Stimulated activated CD8-positive, alpha-beta memory T cell treated with anti-CD3 and anti-CD28 coated beads, Interleukin-7, amount 100 ng/mL, for 1 hour (primary cell): Measurements from ENCODE around the gene KLF11.
"Not testable (repeated sequence)": the region's sequence is repeated elsewhere in the genome, so short reads cannot be mapped to it uniquely, and the experiment has no call there.

Experiments used
- DNase-seq, 2 donors: peaks; one replicate each; pipeline ENCODE4 v3.0.0-alpha.2; 2020; ENCODE audit warnings: low read depth in 2 of 2

The KLF11 gene

DNA sequence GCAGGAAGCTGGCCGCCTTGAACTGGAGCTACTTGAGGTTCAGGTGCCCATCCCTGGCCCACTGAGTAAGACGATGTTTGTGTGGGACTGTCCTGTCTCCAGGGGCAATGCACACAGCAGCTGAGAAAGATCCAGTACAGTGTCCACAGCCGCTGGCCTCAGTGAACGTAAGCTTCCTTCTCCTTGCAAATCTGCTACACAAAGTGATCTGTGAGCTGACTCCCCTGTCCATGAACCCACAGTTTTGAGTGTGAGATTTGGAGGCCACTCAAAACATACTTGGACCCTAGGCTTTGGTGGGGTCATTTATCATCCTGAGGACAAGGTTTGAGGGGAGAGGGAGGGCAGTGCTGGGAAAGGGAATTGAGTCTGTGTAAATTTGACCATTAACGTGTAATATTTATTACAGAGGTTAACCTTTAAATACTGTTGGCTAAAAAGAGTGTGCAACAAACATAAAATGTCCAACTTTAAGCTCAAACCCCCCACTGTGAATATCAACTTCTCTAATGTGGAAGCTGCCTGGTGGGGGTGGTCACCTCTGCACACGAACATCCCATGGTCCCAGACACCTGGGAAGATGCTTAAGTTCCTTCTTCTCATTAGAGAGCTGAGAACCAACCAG is 41.8 kb downstream of the KLF11 start:
- DNase-seq: no peak

DNA sequence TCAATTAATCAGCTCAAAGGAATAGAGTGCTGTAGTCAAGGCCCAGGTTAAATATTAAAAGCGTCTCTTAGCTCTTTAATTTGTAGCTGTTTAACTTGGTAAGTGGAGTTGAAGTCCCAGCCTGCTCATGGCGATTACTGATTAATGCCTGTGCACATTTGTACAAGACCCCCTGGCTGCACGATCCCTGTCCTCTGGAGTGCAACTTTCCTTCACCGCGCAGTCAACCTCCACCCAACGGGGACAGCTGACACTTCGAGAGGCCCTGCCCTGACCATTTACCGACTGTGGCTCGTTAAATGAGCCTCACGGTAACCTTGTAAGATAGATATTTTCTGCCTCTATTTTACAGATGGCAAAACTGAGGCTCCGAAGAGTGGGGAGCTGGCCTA is 42.3 kb downstream of the KLF11 start:
- DNase-seq: no peak

DNA sequence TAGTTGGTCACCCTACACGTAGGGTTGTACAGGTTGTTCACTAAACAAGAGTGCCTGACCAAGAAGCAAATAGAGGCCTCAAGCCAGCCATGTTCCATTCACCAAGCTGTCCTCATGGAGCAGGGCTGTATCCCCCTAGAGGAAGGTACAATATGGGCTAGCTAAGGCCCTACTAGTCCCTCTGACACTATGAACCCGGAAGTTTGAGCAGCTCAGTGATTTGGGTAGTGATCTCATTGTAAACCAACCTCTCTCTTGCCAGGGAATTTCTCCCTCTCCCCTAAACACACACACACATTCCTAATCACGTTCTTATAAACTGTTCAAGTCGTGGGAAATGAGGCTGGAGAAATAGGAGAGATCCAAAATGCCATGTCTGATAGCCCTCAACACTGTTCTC is 43.6 kb downstream of the KLF11 start:
- DNase-seq: no peak

DNA sequence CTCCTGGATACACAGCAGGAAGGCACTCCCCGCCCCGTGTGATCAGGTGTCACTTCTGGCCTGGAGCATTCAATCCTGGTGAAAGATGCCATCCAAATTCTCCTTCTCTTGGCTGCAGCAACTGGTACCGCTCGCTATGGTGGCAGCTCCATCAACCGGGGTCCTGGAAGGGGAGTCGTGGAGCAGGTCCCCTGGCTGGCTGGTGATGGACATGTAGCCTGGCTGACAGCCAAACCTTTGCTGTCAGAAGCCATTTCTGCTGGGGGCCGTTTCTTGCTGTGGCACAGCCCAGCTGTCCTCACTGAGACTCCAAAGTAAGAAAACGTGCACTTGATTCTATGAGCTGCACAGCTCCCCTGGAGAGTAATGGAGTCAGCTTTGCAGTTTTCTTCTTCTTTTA is 44.0 kb downstream of the KLF11 start:
- DNase-seq: no peak

DNA sequence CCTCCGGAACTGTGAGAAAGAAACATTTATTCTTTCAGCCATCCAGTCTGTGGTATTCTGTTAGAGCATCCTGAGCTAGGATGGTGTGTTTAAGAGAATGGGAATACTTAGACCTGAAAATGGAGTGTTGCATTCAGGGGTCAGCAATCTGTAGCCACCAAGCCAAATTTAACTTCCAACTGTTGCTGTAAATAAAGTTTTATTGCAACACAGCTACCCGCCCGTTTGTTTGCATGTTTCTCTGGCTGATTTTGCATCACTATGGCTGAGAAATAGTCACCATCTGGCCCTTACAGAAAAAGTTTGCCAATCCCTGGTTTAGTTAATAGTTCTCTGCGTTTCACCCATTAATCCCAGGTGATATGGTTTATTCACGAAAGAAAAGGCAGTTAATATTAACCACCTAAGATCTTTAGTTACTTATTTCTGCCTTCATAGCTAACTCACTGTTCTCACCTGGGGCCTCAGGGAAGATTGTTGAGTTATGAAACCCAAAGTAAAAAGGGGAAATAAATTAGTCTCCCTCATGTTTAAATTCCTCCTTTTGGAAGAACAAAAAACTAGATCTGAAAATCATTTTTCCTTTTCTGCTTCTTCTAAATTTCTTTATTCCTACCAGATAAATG is 46.3 kb downstream of the KLF11 start:
- DNase-seq: no peak

- DNase-seq: no peak
These were observed 48.0 kb downstream of the KLF11 start for GRCh38 chr2:10091182-10091888.

DNA sequence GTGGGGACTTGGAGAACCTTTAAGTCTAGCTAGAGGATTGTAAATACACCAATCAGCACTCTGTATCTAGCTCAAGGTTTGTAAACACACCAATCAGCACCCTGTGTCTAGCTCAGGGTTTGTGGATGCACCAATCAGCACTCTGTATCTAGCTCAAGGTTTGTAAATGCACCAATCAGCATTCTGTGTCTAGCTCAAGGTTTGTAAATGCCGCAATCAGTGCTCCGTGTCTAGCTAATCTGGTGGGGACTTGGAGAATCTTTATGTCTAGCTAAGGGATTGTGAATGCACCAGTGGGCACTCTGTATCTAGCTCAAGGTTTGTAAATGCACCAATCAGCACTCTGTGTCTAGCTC is 48.5 kb downstream of the KLF11 start:
- DNase-seq: not testable (repeated sequence)

GRCh38 chr2:10094271-10094814 is 51.0 kb downstream of the KLF11 start:
- DNase-seq: no peak

GRCh38 chr2:10095175-10095574 is 51.8 kb downstream of the KLF11 start:
- no peak for DNase-seq

DNA sequence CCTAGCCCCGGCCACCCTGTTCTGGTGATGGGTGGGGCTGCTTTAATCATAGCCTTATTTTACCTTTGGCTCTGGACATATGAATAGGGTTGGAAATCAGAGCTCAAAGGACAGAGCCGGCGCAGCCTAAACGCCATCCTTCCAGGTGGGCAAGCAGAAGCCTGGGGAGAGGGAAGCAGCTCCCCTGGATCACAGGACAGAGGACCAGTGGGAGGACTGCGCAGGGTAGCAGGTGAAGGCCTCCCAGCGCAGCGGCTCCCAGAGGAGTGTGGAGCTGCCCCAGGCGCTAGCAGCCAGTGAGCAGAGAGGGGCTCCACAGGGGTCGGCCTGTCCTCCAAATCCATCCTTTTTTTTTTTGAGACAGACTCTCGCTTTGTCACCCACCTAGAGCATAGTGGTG is 53.3 kb downstream of the KLF11 start:
- no peak for DNase-seq

DNA sequence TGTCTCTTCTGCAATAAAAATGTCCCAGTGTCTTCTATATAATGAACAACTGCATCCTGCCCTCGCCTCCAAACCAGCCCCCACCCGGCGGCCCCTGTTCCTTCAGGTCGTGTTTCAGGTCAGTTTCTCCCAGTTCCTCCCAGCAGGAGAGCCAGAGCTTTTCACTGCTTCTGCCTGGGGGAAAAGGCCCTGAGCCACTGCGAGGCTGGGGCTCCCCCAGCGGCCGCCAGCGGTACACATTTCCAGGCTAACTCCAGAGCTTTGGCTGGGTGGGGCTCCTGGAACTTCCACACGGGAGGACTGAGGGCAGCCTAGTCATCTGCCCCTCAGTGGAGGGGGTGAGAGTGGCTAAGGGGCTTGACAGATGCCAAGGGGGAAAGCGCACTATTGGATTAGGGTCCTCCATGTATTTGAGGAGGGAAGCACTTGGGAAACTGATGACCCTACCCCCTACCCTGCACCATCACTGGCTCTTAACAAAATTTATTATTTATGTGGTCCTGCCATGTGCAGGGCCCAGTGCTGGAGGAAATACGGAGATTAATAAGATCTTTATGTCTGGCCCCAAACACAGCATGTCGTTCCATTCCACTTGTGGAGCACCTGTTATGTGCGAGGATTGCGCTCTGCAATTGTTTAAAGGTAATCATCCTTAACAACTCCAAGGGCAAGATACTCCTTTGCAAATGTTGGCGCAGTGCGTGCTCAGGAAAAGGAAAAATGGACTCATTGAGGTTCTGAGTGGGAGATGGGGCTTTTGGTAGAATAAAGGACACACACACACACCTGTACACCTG is 54.2 kb downstream of the KLF11 start:
- DNase-seq: no peak

DNA sequence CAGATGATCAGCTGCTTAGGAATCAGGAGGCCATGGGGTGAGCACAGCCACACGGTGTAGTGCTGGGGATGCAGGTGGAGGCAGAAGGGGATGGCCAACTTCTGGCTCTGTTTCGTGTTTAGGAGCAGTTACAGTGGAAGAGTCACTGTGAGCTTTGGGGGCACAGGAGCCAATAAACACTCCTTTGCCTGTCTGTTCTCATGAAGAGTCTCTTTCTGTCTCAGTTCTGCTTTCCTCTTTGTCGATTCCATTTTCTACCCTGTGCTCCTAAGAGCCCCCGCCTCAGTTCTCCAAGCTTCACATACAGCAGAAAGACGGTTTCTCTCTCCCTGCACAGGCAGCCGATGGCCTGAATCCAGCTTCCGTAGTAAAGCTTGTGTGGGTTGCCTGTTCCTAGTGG is 58.1 kb downstream of the KLF11 start:
- DNase-seq: no peak

- no peak for DNase-seq
These were observed 59.8 kb downstream of the KLF11 start for GRCh38 chr2:10103179-10103578.
